ENCODE results near the gene ANKK1.

DNA sequence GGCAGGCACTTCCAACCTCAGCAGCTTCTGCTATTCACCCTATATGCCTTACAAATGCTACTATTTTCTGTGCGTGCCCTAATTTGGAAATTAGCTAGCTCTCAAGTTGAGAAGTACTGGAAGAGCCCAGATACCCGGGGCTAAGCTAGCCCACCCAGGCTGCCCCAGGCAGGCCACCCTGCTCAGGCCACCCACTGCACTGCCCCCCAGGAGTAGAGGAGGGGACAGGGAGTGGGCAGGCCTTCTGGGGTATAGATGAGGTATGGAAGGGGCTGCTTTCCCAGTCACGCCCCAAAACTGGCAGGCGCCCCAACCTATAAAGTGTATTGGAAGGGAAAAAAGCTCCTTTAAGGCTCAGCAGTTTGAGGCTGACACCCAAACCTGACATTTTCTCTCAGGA lies 44.2 kb downstream of the ANKK1 start:
- TF ChIP-seq POLR2A (IDR thresholded peaks at IDR 0.05), result no peak
- TF ChIP-seq, protein P1, sequence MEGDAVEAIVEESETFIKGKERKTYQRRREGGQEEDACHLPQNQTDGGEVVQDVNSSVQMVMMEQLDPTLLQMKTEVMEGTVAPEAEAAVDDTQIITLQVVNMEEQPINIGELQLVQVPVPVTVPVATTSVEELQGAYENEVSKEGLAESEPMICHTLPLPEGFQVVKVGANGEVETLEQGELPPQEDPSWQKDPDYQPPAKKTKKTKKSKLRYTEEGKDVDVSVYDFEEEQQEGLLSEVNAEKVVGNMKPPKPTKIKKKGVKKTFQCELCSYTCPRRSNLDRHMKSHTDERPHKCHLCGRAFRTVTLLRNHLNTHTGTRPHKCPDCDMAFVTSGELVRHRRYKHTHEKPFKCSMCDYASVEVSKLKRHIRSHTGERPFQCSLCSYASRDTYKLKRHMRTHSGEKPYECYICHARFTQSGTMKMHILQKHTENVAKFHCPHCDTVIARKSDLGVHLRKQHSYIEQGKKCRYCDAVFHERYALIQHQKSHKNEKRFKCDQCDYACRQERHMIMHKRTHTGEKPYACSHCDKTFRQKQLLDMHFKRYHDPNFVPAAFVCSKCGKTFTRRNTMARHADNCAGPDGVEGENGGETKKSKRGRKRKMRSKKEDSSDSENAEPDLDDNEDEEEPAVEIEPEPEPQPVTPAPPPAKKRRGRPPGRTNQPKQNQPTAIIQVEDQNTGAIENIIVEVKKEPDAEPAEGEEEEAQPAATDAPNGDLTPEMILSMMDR (IDR thresholded peaks at IDR 0.05), result no peak
